Activated CD8-positive, alpha-beta memory T cell treated with anti-CD3 and anti-CD28 coated beads, Interleukin-2, amount 50 U/mL, for 4 hours (primary cell): ENCODE data around the gene SHISA3.

Experiments
- DNase-seq: peaks from one replicate; pipeline ENCODE4 v3.0.0-alpha.2; 2020

SHISA3 gene

GRCh38 chr4:42392436-42392835 lies 4.9 kb upstream of the SHISA3 start:
- no peak for DNase-seq

GRCh38 chr4:42395595-42395994 lies 1.7 kb upstream of the SHISA3 start:
- no peak for DNase-seq

GRCh38 chr4:42396361-42396751 lies 932 bp upstream of the SHISA3 start:
- no peak for DNase-seq

- DNase-seq, result no peak
Observed at GRCh38 chr4:42397635-42398170, 415 bp downstream of the SHISA3 start.

GRCh38 chr4:42398171-42398870 lies 1.0 kb downstream of the SHISA3 start:
- DNase-seq, result peak; percentile 16

GRCh38 chr4:42398871-42399331 lies 1.6 kb downstream of the SHISA3 start:
- DNase-seq, result no peak

- no peak for DNase-seq
Observed at GRCh38 chr4:42399393-42399792, 2.1 kb downstream of the SHISA3 start.

- no peak for DNase-seq
Observed at GRCh38 chr4:42401171-42401570, 3.9 kb downstream of the SHISA3 start.

- DNase-seq, result no peak
Observed at GRCh38 chr4:42404001-42404400, 6.7 kb downstream of the SHISA3 start.

- DNase-seq, result no peak
Observed at GRCh38 chr4:42410446-42410845, 13.2 kb downstream of the SHISA3 start.

GRCh38 chr4:42411803-42412202 lies 14.5 kb downstream of the SHISA3 start:
- no peak for DNase-seq

- no peak for DNase-seq
Observed at GRCh38 chr4:42412251-42412650, 15.0 kb downstream of the SHISA3 start.

- no peak for DNase-seq
Observed at GRCh38 chr4:42415281-42415680, 18.0 kb downstream of the SHISA3 start.

- no peak for DNase-seq
Observed at GRCh38 chr4:42416017-42416416, 18.7 kb downstream of the SHISA3 start.

- no peak for DNase-seq
Observed at GRCh38 chr4:42417550-42417949, 20.3 kb downstream of the SHISA3 start.

GRCh38 chr4:42420140-42420539 lies 22.9 kb downstream of the SHISA3 start:
- no peak for DNase-seq

GRCh38 chr4:42425146-42426065 lies 28.1 kb downstream of the SHISA3 start:
- DNase-seq, result no peak

GRCh38 chr4:42428036-42428435 lies 30.7 kb downstream of the SHISA3 start:
- no peak for DNase-seq

GRCh38 chr4:42436928-42437565 lies 39.8 kb downstream of the SHISA3 start:
- no peak for DNase-seq

GRCh38 chr4:42440083-42440482 lies 42.8 kb downstream of the SHISA3 start:
- no peak for DNase-seq

- DNase-seq, result no peak
Observed at GRCh38 chr4:42442601-42443000, 45.3 kb downstream of the SHISA3 start.

GRCh38 chr4:42445038-42445437 lies 47.8 kb downstream of the SHISA3 start:
- no peak for DNase-seq

GRCh38 chr4:42446823-42447222 lies 49.5 kb downstream of the SHISA3 start:
- no peak for DNase-seq
